OCI-LY1 (cell line): Measurements from ENCODE around the gene ATP13A4.

Experiments
- H2AFZ ChIP-seq: fragments of 200-600 bp; sonication (generic), shearing (Covaris generic); 2 replicates; pipeline ENCODE4 v1.6.0; 2014; ENCODE audit warnings: antibody characterized with exemption, mild to moderate bottlenecking, low read length
- H3F3A ChIP-seq: fragments of 200-600 bp; sonication (generic), shearing (Covaris generic); 2 replicates; pipeline ENCODE4 v1.6.0; 2014; ENCODE audit warnings: mild to moderate bottlenecking, antibody characterized with exemption, low read length, moderate library complexity; ENCODE audit not compliant: insufficient read depth
- H3K27ac ChIP-seq: fragments of 200-600 bp; sonication (generic); 2 replicates; pipeline ENCODE4 v1.5.1; 2014; ENCODE audit warnings: low read length, mixed run types, mild to moderate bottlenecking, low read depth; ENCODE audit not compliant: poor library complexity, severe bottlenecking
- H3K27me3 ChIP-seq: fragments of 200-600 bp; sonication (generic); 2 replicates; pipeline ENCODE4 v1.6.0; 2014; ENCODE audit warnings: antibody characterized with exemption, mild to moderate bottlenecking, low read length, moderate library complexity; ENCODE audit not compliant: insufficient read depth
- H3K36me3 ChIP-seq: fragments of 200-600 bp; sonication (generic); 2 replicates; pipeline ENCODE4 v1.6.1; 2014; ENCODE audit warnings: mild to moderate bottlenecking, antibody characterized with exemption, low read length, moderate library complexity, mixed read lengths; ENCODE audit not compliant: insufficient read depth
- H3K4me1 ChIP-seq: fragments of 200-600 bp; sonication (generic); 2 replicates; pipeline ENCODE4 v1.5.1; 2014; ENCODE audit warnings: mild to moderate bottlenecking, low read length, moderate library complexity; ENCODE audit not compliant: insufficient read depth, severe bottlenecking
- H3K4me2 ChIP-seq: fragments of 200-600 bp; sonication (generic), shearing (Covaris generic); 2 replicates; pipeline ENCODE4 v1.6.1; 2014; ENCODE audit warnings: low read length
- H3K4me3 ChIP-seq: fragments of 200-600 bp; sonication (generic); 2 replicates; pipeline ENCODE4 v1.5.1; 2014; ENCODE audit warnings: low read length, low read depth, mild to moderate bottlenecking, mixed read lengths; ENCODE audit not compliant: poor library complexity, severe bottlenecking
- H3K79me2 ChIP-seq: fragments of 200-600 bp; shearing (Covaris generic); 2 replicates; pipeline ENCODE4 v1.6.1; 2016; ENCODE audit warnings: mixed run types, low read length, mixed read lengths; ENCODE audit not compliant: insufficient read depth
- H3K9ac ChIP-seq: fragments of 200-600 bp; sonication (generic), shearing (Covaris generic); 2 replicates; pipeline ENCODE4 v1.6.1; 2014; ENCODE audit warnings: mild to moderate bottlenecking, low read length, mixed read lengths
- H3K9me2 ChIP-seq: fragments of 200-600 bp; sonication (generic), shearing (Covaris generic); 2 replicates; pipeline ENCODE4 v1.6.1; 2014; ENCODE audit warnings: low read depth, mild to moderate bottlenecking, low read length, mixed read lengths
- H3K9me3 ChIP-seq: fragments of 200-600 bp; shearing (Covaris generic); 2 replicates; pipeline ENCODE4 v1.6.1; 2014; ENCODE audit warnings: low read length, mixed read lengths
- H4K20me1 ChIP-seq: fragments of 200-600 bp; sonication (generic), shearing (Covaris generic); 2 replicates; pipeline ENCODE4 v1.6.0; 2016; ENCODE audit warnings: mild to moderate bottlenecking, low read length; ENCODE audit not compliant: insufficient read depth
- EZH2 ChIP-seq: fragments of 200-600 bp; sonication (generic), shearing (Covaris generic); IDR thresholded peaks from 2 replicates; pipeline ENCODE4 v1.8.0; 2017; ENCODE audit warnings: borderline replicate concordance, mixed run types, mild to moderate bottlenecking, antibody characterized with exemption, low read length, moderate library complexity, mixed read lengths
- TF ChIP-seq, protein P1 (sequence below): fragments of 200-600 bp; sonication (generic), shearing (Covaris generic); IDR thresholded peaks from 2 replicates; pipeline ENCODE4 v1.5.1; 2017; ENCODE audit warnings: mild to moderate bottlenecking, antibody characterized with exemption, low read length, moderate library complexity, mixed read lengths

ATP13A4 gene

DNA sequence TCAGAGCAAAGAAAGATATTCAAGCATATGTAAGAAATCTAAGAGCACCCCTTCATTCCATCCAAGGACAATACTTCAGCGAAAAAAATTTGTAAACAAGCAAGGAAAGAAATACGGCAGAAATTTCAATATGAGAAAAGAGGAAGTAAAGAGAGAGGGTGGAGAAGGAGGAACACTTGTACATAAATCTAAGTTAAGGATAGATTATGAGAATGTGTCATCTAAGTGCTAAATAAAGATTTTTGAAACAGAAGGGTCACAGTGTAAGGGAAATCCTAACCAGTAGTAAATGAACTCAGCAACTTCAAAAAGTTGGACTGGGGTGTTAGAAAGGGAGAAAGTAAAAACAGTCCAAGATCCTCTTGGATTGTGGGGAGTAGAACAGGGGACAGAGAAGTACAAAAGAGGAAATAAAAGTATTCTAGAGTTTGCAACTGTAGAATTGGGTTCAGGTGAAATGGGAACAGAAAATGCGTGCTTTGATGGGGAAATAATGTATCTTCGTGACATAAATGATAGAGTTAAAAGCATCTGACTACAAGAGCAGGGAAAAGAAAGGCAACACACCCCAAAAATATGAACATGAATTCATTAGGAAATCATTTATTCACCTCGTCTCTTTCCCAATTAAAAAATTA is 107.6 kb downstream of the ATP13A4 start:
- H2AFZ ChIP-seq = no peak overlapping the region
- no peak overlapping the region for H3K9ac ChIP-seq
- no peaks in the 10 kb centered on the region for H4K20me1 ChIP-seq
- H3F3A ChIP-seq = no peaks in the 10 kb centered on the region
- H3K27me3 ChIP-seq = no peaks in the 10 kb centered on the region
- H3K9me3 ChIP-seq = no peaks in the 10 kb centered on the region
- no peaks in the 10 kb centered on the region for H3K79me2 ChIP-seq
- TF ChIP-seq EZH2 = no peak
- TF ChIP-seq, protein P1, sequence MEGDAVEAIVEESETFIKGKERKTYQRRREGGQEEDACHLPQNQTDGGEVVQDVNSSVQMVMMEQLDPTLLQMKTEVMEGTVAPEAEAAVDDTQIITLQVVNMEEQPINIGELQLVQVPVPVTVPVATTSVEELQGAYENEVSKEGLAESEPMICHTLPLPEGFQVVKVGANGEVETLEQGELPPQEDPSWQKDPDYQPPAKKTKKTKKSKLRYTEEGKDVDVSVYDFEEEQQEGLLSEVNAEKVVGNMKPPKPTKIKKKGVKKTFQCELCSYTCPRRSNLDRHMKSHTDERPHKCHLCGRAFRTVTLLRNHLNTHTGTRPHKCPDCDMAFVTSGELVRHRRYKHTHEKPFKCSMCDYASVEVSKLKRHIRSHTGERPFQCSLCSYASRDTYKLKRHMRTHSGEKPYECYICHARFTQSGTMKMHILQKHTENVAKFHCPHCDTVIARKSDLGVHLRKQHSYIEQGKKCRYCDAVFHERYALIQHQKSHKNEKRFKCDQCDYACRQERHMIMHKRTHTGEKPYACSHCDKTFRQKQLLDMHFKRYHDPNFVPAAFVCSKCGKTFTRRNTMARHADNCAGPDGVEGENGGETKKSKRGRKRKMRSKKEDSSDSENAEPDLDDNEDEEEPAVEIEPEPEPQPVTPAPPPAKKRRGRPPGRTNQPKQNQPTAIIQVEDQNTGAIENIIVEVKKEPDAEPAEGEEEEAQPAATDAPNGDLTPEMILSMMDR = no peak
- no peaks in the 10 kb centered on the region for H3K9me2 ChIP-seq
- H3K4me2 ChIP-seq = no peak overlapping the region
- H3K4me1 ChIP-seq = no peaks in the 10 kb centered on the region
- H3K36me3 ChIP-seq = no peaks in the 10 kb centered on the region
- H3K27ac ChIP-seq = no peak overlapping the region
- no peak overlapping the region for H3K4me3 ChIP-seq

DNA sequence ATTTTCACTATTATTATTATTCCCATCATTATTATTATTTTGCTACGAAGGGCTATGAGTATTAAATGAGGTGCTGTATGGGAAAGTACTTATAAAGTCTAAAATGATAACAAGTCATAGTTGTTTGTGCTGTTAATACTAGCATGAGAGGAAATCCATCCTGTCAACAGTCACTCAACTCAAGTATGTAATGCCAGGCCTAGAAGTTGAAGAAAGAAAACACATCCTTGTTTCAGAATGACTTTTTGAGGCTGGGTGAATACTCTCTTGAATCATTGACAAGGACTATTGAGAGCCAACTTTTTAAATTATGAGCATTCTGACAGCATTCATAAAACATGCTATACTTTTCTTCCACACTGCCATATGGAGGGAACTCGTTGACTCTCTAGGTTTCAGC is 115.3 kb downstream of the ATP13A4 start:
- no peak overlapping the region for H3K27ac ChIP-seq
- no peak overlapping the region for H3K4me3 ChIP-seq
- H3K4me2 ChIP-seq = no peak overlapping the region
- no peaks in the 10 kb centered on the region for H3K79me2 ChIP-seq
- no peak overlapping the region for H3K9ac ChIP-seq
- TF ChIP-seq, protein P1 = no peak
- no peak for TF ChIP-seq EZH2
- no peaks in the 10 kb centered on the region for H3K9me3 ChIP-seq
- H3K27me3 ChIP-seq = no peaks in the 10 kb centered on the region
- no peak overlapping the region for H2AFZ ChIP-seq
- no peaks in the 10 kb centered on the region for H3K36me3 ChIP-seq
- H3F3A ChIP-seq = no peaks in the 10 kb centered on the region
- no peaks in the 10 kb centered on the region for H3K9me2 ChIP-seq
- H3K4me1 ChIP-seq = no peaks in the 10 kb centered on the region
- H4K20me1 ChIP-seq = no peaks in the 10 kb centered on the region

DNA sequence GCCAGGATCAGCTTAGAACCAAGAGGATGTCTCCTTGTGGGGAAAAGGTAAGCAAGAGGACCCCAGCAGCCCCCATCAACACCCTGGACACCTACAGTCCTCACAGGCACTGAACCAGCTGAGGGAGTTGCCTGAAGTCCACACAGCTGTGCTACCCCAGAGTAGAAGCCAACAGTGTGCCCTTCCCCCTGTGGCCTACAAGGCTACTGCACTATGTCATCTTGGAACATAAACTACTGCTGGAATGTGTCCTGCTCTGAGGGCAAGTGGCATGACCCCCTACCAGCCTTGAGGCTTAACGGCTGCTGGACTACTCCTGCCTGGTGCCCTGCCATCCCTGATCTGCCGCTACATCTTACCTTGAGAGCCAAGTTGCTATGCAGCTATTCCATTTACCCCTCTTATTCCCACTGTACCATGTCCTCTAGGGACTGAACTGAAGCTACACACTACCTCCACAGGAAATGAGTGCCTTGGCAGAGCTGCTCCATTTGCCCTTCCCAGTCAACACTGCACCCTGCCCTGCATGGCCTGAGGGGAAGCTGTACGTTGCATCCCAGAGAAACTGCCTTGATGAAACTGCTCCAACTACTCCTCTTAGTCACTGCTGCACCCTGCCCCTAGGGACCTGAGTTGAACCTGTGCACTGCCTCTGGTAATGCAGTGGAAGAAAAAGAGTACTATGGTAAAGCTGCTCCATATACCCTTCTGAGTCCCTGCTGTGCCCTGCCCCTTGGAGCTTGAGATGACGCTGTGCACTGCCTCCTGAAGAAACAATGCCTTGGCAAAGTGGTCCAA is 135.9 kb downstream of the ATP13A4 start:
- Histone ChIP-seq H3K9me3 (no peaks in the 10 kb centered on the region), H3K36me3 (no peaks in the 10 kb centered on the region), H3F3A (no peaks in the 10 kb centered on the region), H3K4me3 (no peak overlapping the region), H3K9me2 (no peaks in the 10 kb centered on the region), H3K27me3 (no peaks in the 10 kb centered on the region), H3K4me1 (no peaks in the 10 kb centered on the region), H3K79me2 (no peaks in the 10 kb centered on the region), H2AFZ (no peak overlapping the region), H4K20me1 (no peaks in the 10 kb centered on the region), H3K4me2 (no peak overlapping the region), H3K27ac (no peak overlapping the region), H3K9ac (no peak overlapping the region)
- no peak for TF ChIP-seq EZH2
- TF ChIP-seq, protein P1 = no peak
